HCT116 (cell line): ENCODE results near the gene FAM181A. TPM values are rescaled to one million over a fixed set of nuclear protein-coding genes. Genes with fewer than 3 reads are reported as not detected.

Experiments used
- ATAC-seq: fragments of 200-7000 bp; cut with Tn5 transposase; 2 replicates; pipeline ENCODE4 v1.9.1; 2020; ENCODE audit warnings: mild to moderate bottlenecking, moderate library complexity
- BruUV-seq: library from RNA; stranded (reverse); fragments of 400-500 nt; replicated peaks from 2 replicates; lab custom pipeline; 2021; lab: Mats Ljungman, UMichigan
- CTCF ChIA-PET: fragments of 300-600 bp; sonication (Branson Sonifier 250); formaldehyde crosslinking; loops from one replicate; lab custom pipeline; 2021; ENCODE audit warnings: antibody characterized with exemption; lab: Charles Lee
- POLR2A ChIA-PET: fragments of 300-600, 350-600 bp; sonication (Branson Sonifier 250); formaldehyde crosslinking; loops from one replicate; lab custom pipeline; 2021; ENCODE audit warnings: antibody characterized with exemption; lab: Charles Lee
- RAD21 ChIA-PET, 2 experiments: fragments of 300-600 bp; sonication (Branson Sonifier 250); formaldehyde crosslinking; loops; one replicate each; lab custom pipeline; 2023; ENCODE audit warnings: low total read pairs in 2 of 2; ENCODE audit not compliant: uncharacterized antibody in 2 of 2, unreplicated experiment in 2 of 2, low non-redundant PET in 1 of 2; lab: Charles Lee
- DNase-seq: peaks from one replicate; pipeline ENCODE4 v3.0.0-alpha.2; 2010; ENCODE audit warnings: low read depth, low spot score
- H2AFZ ChIP-seq: fragments of 200-600 bp; shearing (Covaris generic), sonication (generic); 2 replicates; pipeline ENCODE4 v1.6.1; 2017; ENCODE audit warnings: low read depth, mixed run types, mixed read lengths, antibody characterized with exemption, low read length; ENCODE audit not compliant: poor library complexity, severe bottlenecking
- H3K27ac ChIP-seq: 2 replicates; pipeline ENCODE4 v1.5.1; 2012; ENCODE audit warnings: low read depth, low read length
- H3K27me3 ChIP-seq: fragments of 200-600 bp; sonication (generic); 2 replicates; pipeline ENCODE4 v1.6.1; 2016; ENCODE audit warnings: mixed run types, low read length, mixed read lengths; ENCODE audit not compliant: insufficient read depth
- H3K36me3 ChIP-seq, 2 experiments: fragments of 200-500 bp in 1 of 2; fragments of 200-600 bp in 1 of 2; sonication (Bioruptor generic) in 1 of 2; sonication (generic) in 1 of 2; 2 replicates each; pipeline versions ENCODE4 v1.5.1 to v1.6.1; 2014 to 2016; ENCODE audit warnings: low read length in 2 of 2, inconsistent platforms in 1 of 2, mixed read lengths in 1 of 2, mixed run types in 1 of 2; ENCODE audit not compliant: insufficient read depth in 2 of 2, control insufficient read depth in 1 of 2
- H3K4me1 ChIP-seq, 2 experiments: fragments of 200-600 bp in 1 of 2; sonication (generic) in 1 of 2; 2 replicates each; pipeline versions ENCODE4 v1.5.1 to v1.6.1; 2012 to 2017; ENCODE audit warnings: low read length in 2 of 2, inconsistent platforms in 1 of 2, mild to moderate bottlenecking in 1 of 2, mixed read lengths in 1 of 2, mixed run types in 1 of 2, moderate library complexity in 1 of 2; ENCODE audit not compliant: insufficient read depth in 2 of 2, control insufficient read depth in 1 of 2
- H3K4me2 ChIP-seq: fragments of 200-600 bp; sonication (generic); 2 replicates; pipeline ENCODE4 v1.6.1; 2017; ENCODE audit warnings: mixed run types, low read length, mixed read lengths
- H3K4me3 ChIP-seq, 2 experiments: fragments of 200-600 bp in 1 of 2; sonication (generic) in 1 of 2; replicated peaks in 1 of 2; 2 replicates each; pipeline ENCODE4 v1.5.1; 2011 to 2016; ENCODE audit warnings: low read length in 2 of 2, control low read depth in 1 of 2, low read depth in 1 of 2, mild to moderate bottlenecking in 1 of 2, mixed read lengths in 1 of 2, mixed run types in 1 of 2
- H3K79me2 ChIP-seq: fragments of 200-600 bp; sonication (generic); 2 replicates; pipeline ENCODE4 v1.6.1; 2017; ENCODE audit warnings: mild to moderate bottlenecking, mixed run types, low read length, moderate library complexity, mixed read lengths; ENCODE audit not compliant: insufficient read depth
- H3K9ac ChIP-seq: fragments of 200-600 bp; sonication (generic); 2 replicates; pipeline ENCODE4 v1.6.1; 2016; ENCODE audit warnings: low read length, mixed read lengths
- H3K9me2 ChIP-seq: fragments of 200-600 bp; sonication (generic), shearing (Covaris generic); 2 replicates; pipeline ENCODE4 v1.6.1; 2017; ENCODE audit warnings: mixed run types, mild to moderate bottlenecking, moderate library complexity; ENCODE audit not compliant: insufficient read depth
- H3K9me3 ChIP-seq, 2 experiments: fragments of 200-500 bp in 1 of 2; fragments of 200-600 bp in 1 of 2; sonication (Bioruptor generic) in 1 of 2; sonication (generic) in 1 of 2; 2 replicates each; pipeline ENCODE4 v1.6.1; 2014 to 2017; ENCODE audit warnings: low read length in 2 of 2, mixed read lengths in 2 of 2, inconsistent platforms in 1 of 2, low read depth in 1 of 2, mild to moderate bottlenecking in 1 of 2, mixed run types in 1 of 2, moderate library complexity in 1 of 2; ENCODE audit not compliant: control insufficient read depth in 1 of 2, insufficient read depth in 1 of 2
- H4K20me1 ChIP-seq: fragments of 200-600 bp; sonication (generic), shearing (Covaris generic); 2 replicates; pipeline ENCODE4 v1.6.1; 2017; ENCODE audit warnings: mixed run types, mild to moderate bottlenecking, moderate library complexity; ENCODE audit not compliant: insufficient read depth
- CBX3 ChIP-seq: IDR thresholded peaks from 2 replicates; pipeline ENCODE4 v1.6.1; 2012; ENCODE audit warnings: low read depth
- POLR2A ChIP-seq: IDR thresholded peaks from 2 replicates; pipeline ENCODE4 v1.7.0; 2011; ENCODE audit warnings: borderline replicate concordance; ENCODE audit not compliant: insufficient read depth, insufficient read length; ENCODE audit errors: extremely low read depth
- SP1 ChIP-seq: IDR thresholded peaks from 2 replicates; pipeline ENCODE4 v1.6.1; 2012; ENCODE audit warnings: low read depth
- YY1 ChIP-seq: IDR thresholded peaks from 2 replicates; pipeline ENCODE4 v1.6.1; 2011; ENCODE audit warnings: low read length, low read depth, moderate library complexity, mild to moderate bottlenecking; ENCODE audit not compliant: insufficient replicate concordance; ENCODE audit errors: extremely low read depth
- ZNF274 ChIP-seq: fragments of 200-500 bp; sonication (Bioruptor generic); IDR thresholded peaks from 2 replicates; pipeline ENCODE4 v1.6.1; 2014; ENCODE audit warnings: mild to moderate bottlenecking, low read depth, low read length, inconsistent platforms
- intact Hi-C: fragments of 100-400 bp; cut with micrococcal nuclease; formaldehyde crosslinking; loops from 2 replicates; pipeline ENCODE4 v1.10.0; 2022
- total RNA-seq: library from RNA; stranded (reverse); gene quantifications from one replicate; pipeline ENCODE4 v1.2.1, GENCODE V29; 2021; ENCODE audit not compliant: unreplicated experiment
- TF ChIP-seq, protein P1 (sequence below): IDR thresholded peaks from 2 replicates; pipeline ENCODE4 v1.6.1; 2011; ENCODE audit warnings: mild to moderate bottlenecking, low read length, moderate library complexity; ENCODE audit not compliant: insufficient replicate concordance; ENCODE audit errors: extremely low read depth

FAM181A gene
- total RNA-seq, 1 experiment from 2014 or later, result not detected

GRCh38 chr14:93960108-93960475 lies 32.9 kb downstream of the FAM181A start:
- no peaks in the 10 kb centered on the region for H3K79me2 ChIP-seq
- intact Hi-C loops, result no loop called here
- H3K36me3 ChIP-seq, result no peaks in the 10 kb centered on the region
- H2AFZ ChIP-seq, result peak overlapping the region; percentile 50
- H3K27me3 ChIP-seq, result no peaks in the 10 kb centered on the region
- peak overlapping the region; percentile 35 for H3K9ac ChIP-seq
- no peak for TF ChIP-seq ZNF274
- TF ChIP-seq, protein P1, sequence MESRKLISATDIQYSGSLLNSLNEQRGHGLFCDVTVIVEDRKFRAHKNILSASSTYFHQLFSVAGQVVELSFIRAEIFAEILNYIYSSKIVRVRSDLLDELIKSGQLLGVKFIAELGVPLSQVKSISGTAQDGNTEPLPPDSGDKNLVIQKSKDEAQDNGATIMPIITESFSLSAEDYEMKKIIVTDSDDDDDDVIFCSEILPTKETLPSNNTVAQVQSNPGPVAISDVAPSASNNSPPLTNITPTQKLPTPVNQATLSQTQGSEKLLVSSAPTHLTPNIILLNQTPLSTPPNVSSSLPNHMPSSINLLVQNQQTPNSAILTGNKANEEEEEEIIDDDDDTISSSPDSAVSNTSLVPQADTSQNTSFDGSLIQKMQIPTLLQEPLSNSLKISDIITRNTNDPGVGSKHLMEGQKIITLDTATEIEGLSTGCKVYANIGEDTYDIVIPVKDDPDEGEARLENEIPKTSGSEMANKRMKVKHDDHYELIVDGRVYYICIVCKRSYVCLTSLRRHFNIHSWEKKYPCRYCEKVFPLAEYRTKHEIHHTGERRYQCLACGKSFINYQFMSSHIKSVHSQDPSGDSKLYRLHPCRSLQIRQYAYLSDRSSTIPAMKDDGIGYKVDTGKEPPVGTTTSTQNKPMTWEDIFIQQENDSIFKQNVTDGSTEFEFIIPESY, result no peak
- no peak for TF ChIP-seq POLR2A
- no peak for TF ChIP-seq SP1
- no peak for TF ChIP-seq CBX3
- TF ChIP-seq YY1, result no peak
- DNase-seq, result no peak
- no peaks in the 10 kb centered on the region for H3K9me3 ChIP-seq
- BruUV-seq, result TSS peak; percentile 66
- peak overlapping the region; percentile 54 for H3K27ac ChIP-seq
- ChIA-PET RAD21 (interaction anchor here (0.7 to 1.6 kb wide), 3 partner anchors 20 kb away, joined by 3 to 5 read pairs (median 4); no protein-coding TSS in a partner anchor), POLR2A (interaction anchor here (0.8 kb wide), 1 partner anchor 8 kb away, joined by 3 read pairs; no protein-coding TSS in a partner anchor), CTCF (interaction anchor here (1.0 to 1.2 kb wide), 3 partner anchors 11 to 20 kb away, joined by 4 to 8 read pairs (median 8); no protein-coding TSS in a partner anchor)
- H3K4me3 ChIP-seq, result peak overlapping the region; percentile 7 to 42; a peak in 2 of 4 replicates
- H4K20me1 ChIP-seq, result no peaks in the 10 kb centered on the region
- peak overlapping the region; percentile 74 for H3K4me2 ChIP-seq
- ATAC-seq, result peak; percentile 31
- no peaks in the 10 kb centered on the region for H3K9me2 ChIP-seq
- H3K4me1 ChIP-seq, result peaks cover 19 to 76% of the 10 kb centered on the region in 2 experiments
